H1 (cell line): Measurements from ENCODE around the gene CACNA1E. TPM values are rescaled to one million over a fixed set of nuclear protein-coding genes. Genes with fewer than 3 reads are reported as not detected.

Source experiments
- E2F6 ChIP-seq: IDR thresholded peaks from 2 replicates; pipeline ENCODE4 v1.6.1; 2012; ENCODE audit warnings: inconsistent platforms
- RFX5 ChIP-seq: IDR thresholded peaks from 2 replicates; pipeline ENCODE4 v1.6.1; 2011; ENCODE audit warnings: low read depth, low read length, improper control_type of control experiment, borderline replicate concordance
- USF2 ChIP-seq: IDR thresholded peaks from 2 replicates; pipeline ENCODE4 v1.6.1; 2011; ENCODE audit warnings: low read length, improper control_type of control experiment
- polyA plus RNA-seq, 7 experiments: library from polyadenylated mRNA; depleted of rRNA in 3 of 7; stranded (reverse) in 5 of 7; unstranded in 2 of 7; fragments of >200 nt in 5 of 7; fragments of 200-250 nt in 2 of 7; gene quantifications; 1 replicate in 5 of 7; 2 replicates in 1 of 7; 4 replicates in 1 of 7; pipeline versions ENCODE4 v1.2.1 to v1.2.3, GENCODE V29; 2011 to 2013; ENCODE audit warnings: missing spikeins in 2 of 7, mixed read lengths in 2 of 7
- total RNA-seq: library from RNA; stranded (reverse); fragmentation: NEBNext Ultra II Directional; extraction: Animal tissue kit (Norgen Biotek cat#: 25700); gene quantifications from 2 replicates; pipeline ENCODE4 v1.2.1, GENCODE V29; 2021

CACNA1E gene
- total and polyA plus RNA-seq, 2 of the 8 experiments (the other 6 are each of a cell fraction or from before 2014, with no cell fraction given), result 0.98 to 1.3 TPM

GRCh38 chr1:181778640-181779260 is 295.4 kb downstream of the CACNA1E start (continued):
- TF ChIP-seq USF2 (no peak), E2F6 (no peak), RFX5 (no peak)
